GM12874 (cell line): ENCODE measurements around the gene OR2V1.

Source experiments
- TF ChIP-seq, protein P1 (sequence below): IDR thresholded peaks from 2 replicates; pipeline ENCODE4 v1.5.1; 2011; ENCODE audit warnings: low read depth, mild to moderate bottlenecking, control low read depth, low read length, moderate library complexity; ENCODE audit not compliant: insufficient read depth

Gene OR2V1

DNA sequence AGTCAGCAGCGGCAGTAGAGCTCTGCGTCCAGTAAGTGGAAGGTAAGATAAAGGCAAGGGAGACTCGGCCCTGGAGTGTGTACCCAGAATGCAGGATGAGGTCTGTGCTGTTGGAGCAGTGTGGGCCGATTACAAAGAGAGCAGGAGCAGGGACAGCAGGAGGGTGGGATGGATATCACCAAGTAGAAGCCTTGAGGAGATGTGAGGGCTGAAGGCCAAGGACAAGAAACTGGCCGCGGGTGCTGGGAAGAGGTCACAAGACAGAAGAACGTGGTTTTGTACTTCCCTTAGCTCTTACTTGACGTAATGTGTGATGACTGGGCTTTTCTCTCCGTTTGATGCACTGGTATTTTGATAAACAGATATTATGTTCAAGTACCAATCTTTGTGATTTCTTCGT is 43.7 kb downstream of the OR2V1 start:
- TF ChIP-seq, protein P1, sequence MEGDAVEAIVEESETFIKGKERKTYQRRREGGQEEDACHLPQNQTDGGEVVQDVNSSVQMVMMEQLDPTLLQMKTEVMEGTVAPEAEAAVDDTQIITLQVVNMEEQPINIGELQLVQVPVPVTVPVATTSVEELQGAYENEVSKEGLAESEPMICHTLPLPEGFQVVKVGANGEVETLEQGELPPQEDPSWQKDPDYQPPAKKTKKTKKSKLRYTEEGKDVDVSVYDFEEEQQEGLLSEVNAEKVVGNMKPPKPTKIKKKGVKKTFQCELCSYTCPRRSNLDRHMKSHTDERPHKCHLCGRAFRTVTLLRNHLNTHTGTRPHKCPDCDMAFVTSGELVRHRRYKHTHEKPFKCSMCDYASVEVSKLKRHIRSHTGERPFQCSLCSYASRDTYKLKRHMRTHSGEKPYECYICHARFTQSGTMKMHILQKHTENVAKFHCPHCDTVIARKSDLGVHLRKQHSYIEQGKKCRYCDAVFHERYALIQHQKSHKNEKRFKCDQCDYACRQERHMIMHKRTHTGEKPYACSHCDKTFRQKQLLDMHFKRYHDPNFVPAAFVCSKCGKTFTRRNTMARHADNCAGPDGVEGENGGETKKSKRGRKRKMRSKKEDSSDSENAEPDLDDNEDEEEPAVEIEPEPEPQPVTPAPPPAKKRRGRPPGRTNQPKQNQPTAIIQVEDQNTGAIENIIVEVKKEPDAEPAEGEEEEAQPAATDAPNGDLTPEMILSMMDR, result no peak

DNA sequence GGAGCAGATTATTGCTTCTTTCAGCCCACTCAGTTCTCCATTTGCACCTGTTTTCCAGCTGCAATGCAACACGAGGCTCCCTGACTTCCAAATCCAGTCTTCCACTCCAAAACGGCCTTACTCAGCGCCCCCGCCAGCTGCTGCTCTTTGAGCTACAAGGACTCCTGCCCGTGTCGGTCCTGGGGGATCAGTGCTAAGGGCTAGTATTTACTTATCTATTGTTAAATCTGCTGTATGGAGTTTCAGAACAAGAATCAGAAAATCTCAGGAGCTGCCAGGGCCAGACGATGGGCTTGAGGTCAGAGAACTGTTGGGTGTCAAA is 44.1 kb downstream of the OR2V1 start:
- TF ChIP-seq, protein P1, result no peak

DNA sequence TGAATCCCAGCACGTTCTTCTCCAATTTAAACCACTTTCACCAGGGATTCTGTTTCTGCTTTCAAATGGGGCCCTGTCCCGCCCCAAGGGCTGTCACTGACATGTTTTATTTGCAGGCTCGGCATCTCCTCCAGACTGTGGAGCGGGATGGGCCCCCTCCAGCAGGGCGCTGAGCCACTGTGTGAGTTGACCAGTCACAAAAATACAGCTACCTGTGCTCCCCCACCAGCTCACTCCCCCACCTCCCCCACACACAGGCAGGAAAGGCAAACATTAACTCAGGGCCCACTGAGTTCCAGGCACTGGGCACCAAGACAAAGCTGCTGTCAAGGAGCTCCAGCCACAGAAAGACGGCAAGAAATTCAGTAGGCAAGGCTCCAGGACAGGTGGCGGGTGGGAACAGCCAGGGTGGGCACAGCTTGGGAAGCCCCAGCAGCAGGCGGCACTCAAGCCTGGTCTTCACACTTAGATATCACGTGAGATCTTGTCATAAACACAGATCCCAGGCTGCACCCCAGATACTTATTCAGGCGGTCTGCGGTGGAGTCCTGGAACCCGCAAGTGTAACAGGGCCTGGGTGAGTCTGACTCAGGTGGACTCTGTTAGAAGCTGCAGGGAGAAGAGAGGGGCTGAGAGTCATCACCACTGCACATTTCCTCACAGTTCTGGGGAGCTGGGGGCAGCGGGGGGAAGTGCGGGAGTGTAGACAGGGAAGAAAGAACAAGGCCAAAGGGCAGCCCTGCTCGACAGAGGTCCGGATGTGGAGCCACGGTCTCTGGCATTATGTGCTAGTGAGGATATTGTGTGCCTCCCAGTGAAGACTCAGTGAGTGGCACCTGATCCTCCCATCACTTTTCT is 44.7 kb downstream of the OR2V1 start:
- TF ChIP-seq, protein P1, result no peak

DNA sequence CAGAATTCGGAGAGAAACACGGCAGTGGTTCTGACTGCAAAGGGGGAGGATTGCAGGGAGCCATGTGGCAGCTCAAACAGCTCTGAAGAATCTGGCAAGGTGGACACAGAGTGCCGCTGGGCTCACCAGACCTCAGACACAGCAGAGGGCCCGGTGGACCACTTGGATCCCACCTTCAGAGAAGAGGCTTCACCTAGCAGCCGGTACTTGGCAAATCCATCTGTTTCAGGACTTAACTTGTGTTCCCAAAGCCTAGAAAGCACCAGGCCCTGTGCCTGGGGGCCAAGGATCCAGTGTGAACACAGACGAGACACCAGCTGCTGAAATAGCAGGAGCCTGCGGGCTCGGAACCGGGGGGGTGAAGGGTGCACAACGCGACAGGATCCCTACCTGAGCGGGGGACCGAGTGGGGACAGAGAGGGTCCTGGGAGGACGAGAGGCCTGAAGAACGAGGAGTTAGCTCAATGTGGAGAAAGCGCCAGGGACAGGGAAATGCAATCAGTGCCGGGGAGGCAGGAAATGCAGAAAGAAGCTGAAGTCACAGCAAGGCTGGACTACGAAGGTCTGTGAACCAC is 46.3 kb downstream of the OR2V1 start:
- TF ChIP-seq, protein P1, result no peak

DNA sequence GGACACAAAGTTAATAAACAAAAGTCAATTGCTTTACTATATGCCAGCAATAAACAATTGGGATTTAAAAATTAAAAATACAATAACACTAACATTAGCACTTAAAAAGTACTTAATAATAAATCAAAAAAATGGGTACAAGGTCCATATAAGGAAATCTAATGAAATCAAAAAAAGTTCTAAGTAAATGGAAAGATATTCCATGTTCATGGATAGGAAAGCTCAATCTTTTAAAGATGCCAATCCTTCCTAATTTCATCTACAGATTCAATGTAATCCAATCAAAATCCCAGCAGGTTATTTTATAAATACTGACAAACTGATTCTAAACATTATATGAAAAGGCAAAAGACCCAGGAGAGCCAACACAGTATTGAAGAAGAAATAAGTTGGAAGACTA is 49.0 kb downstream of the OR2V1 start:
- TF ChIP-seq, protein P1, result no peak

DNA sequence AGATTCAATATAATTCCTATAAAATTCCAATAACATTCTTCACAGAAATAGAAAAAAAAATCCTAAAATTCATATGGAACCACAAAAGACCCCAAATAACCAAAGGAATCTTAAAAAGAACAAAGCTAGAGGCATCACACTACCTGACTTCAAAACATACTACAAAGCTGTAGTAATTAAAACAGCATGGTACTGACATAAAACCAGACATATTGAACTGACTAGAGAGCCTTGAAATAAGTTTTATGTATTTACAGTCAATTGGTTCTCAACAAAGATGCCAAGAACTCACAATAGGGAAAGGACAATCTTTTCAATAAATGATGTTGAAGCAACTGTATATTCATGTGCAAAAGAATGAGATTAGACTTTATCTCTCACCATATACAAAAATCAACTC is 54.0 kb downstream of the OR2V1 start:
- TF ChIP-seq, protein P1, result no peak
